ENCODE data around the gene PHKG2.

PHKG2 gene

GRCh38 chr16:30728321-30728720, 19.9 kb upstream of the PHKG2 start:
- in situ Hi-C loops (cut with MboI; ENCODE audit: low sequenced_read_pairs), result no loop called here

GRCh38 chr16:30728899-30729672, 19.1 kb upstream of the PHKG2 start:
- in situ Hi-C loops (cut with MboI; ENCODE audit: low sequenced_read_pairs), result no loop called here

- in situ Hi-C loops (cut with MboI; ENCODE audit: low sequenced_read_pairs), result no loop called here
Observed at GRCh38 chr16:30731411-30731810, 16.8 kb upstream of the PHKG2 start.

GRCh38 chr16:30736995-30737793, 11.0 kb upstream of the PHKG2 start:
- in situ Hi-C loops (cut with MboI; ENCODE audit: low sequenced_read_pairs), result no loop called here

GRCh38 chr16:30737794-30738648, 10.2 kb upstream of the PHKG2 start:
- in situ Hi-C loops (cut with MboI; ENCODE audit: low sequenced_read_pairs), result no loop called here

GRCh38 chr16:30738984-30739951, 9.0 kb upstream of the PHKG2 start:
- in situ Hi-C loops (cut with MboI; ENCODE audit: low sequenced_read_pairs), result no loop called here

- in situ Hi-C loops (cut with MboI; ENCODE audit: low sequenced_read_pairs), result no loop called here
Observed at GRCh38 chr16:30740364-30741251, 7.6 kb upstream of the PHKG2 start.

- in situ Hi-C loops (cut with MboI; ENCODE audit: low sequenced_read_pairs), result no loop called here
Observed at GRCh38 chr16:30741461-30741914, 6.7 kb upstream of the PHKG2 start.

GRCh38 chr16:30743716-30744115, 4.5 kb upstream of the PHKG2 start:
- in situ Hi-C loops (cut with MboI; ENCODE audit: low sequenced_read_pairs), result no loop called here

- in situ Hi-C loops (cut with MboI; ENCODE audit: low sequenced_read_pairs), result no loop called here
Observed at GRCh38 chr16:30744183-30744582, 4.0 kb upstream of the PHKG2 start.

GRCh38 chr16:30745082-30745481, 3.1 kb upstream of the PHKG2 start:
- in situ Hi-C loops (cut with MboI; ENCODE audit: low sequenced_read_pairs), result no loop called here

- in situ Hi-C loops (cut with MboI; ENCODE audit: low sequenced_read_pairs), result no loop called here
Observed at GRCh38 chr16:30746638-30747175, 1.5 kb upstream of the PHKG2 start.

- in situ Hi-C loops (cut with MboI; ENCODE audit: low sequenced_read_pairs), result no loop called here
Observed at GRCh38 chr16:30747331-30747730, 894 bp upstream of the PHKG2 start.

GRCh38 chr16:30748634-30749445, 615 bp downstream of the PHKG2 start:
- in situ Hi-C loops (cut with MboI; ENCODE audit: low sequenced_read_pairs), result no loop called here

- in situ Hi-C loops (cut with MboI; ENCODE audit: low sequenced_read_pairs), result no loop called here
Observed at GRCh38 chr16:30750201-30750600, 2.0 kb downstream of the PHKG2 start.

- in situ Hi-C loops (cut with MboI; ENCODE audit: low sequenced_read_pairs), result no loop called here
Observed at GRCh38 chr16:30750876-30751465, 2.7 kb downstream of the PHKG2 start.

- in situ Hi-C loops (cut with MboI; ENCODE audit: low sequenced_read_pairs), result no loop called here
Observed at GRCh38 chr16:30753596-30753995, 5.4 kb downstream of the PHKG2 start.

Measured in hTERT RPE-1 (cell line).